SIG-M5 (cell line): Measurements from ENCODE around the gene ATP6AP1.
"Not testable (repeated sequence)": the region's sequence is repeated elsewhere in the genome, so short reads cannot be mapped to it uniquely, and the experiment has no call there.

Experiments used
- DNase-seq: peaks from one replicate; lab custom pipeline; 2025; lab: John Stamatoyannopoulos, UW

The ATP6AP1 gene

GRCh38 chrX:154428176-154429171, at the start of gene ATP6AP1:
ATP6AP1 (plus strand) TSS chrX:154428677; CDS start chrX:154428693, 16 bp downstream.
- DNase-seq = peak; percentile 55

GRCh38 chrX:154378799-154379568, 49.5 kb upstream of the ATP6AP1 start, which contains the start of gene EMD:
EMD (plus strand) TSS chrX:154379295; CDS start chrX:154379485, 190 bp downstream.
- DNase-seq = peak; percentile 89

- DNase-seq = no peak
Observed at GRCh38 chrX:154379569-154379951, 48.9 kb upstream of the ATP6AP1 start.

- no peak for DNase-seq
Observed at GRCh38 chrX:154380153-154380552, 48.3 kb upstream of the ATP6AP1 start.

- DNase-seq = no peak
Observed at GRCh38 chrX:154380787-154381186, 47.7 kb upstream of the ATP6AP1 start.

GRCh38 chrX:154381271-154381670, 47.2 kb upstream of the ATP6AP1 start:
- DNase-seq = no peak

- no peak for DNase-seq
Observed at GRCh38 chrX:154382483-154383069, 45.9 kb upstream of the ATP6AP1 start.

GRCh38 chrX:154383359-154384283, 44.9 kb upstream of the ATP6AP1 start:
- no peak for DNase-seq

- DNase-seq = no peak
Observed at GRCh38 chrX:154384284-154384892, 44.1 kb upstream of the ATP6AP1 start.

GRCh38 chrX:154388094-154388493, 40.4 kb upstream of the ATP6AP1 start:
- not testable (repeated sequence) for DNase-seq

GRCh38 chrX:154388649-154389048, 39.8 kb upstream of the ATP6AP1 start:
- DNase-seq = not testable (repeated sequence)

GRCh38 chrX:154389812-154390747, 38.4 kb upstream of the ATP6AP1 start:
- not testable (repeated sequence) for DNase-seq

- not testable (repeated sequence) for DNase-seq
Observed at GRCh38 chrX:154396363-154396762, 32.1 kb upstream of the ATP6AP1 start.

- no peak for DNase-seq
Observed at GRCh38 chrX:154396973-154397887, 31.2 kb upstream of the ATP6AP1 start.

- DNase-seq = peak; percentile 73
Observed at GRCh38 chrX:154397888-154398667, 30.4 kb upstream of the ATP6AP1 start, which contains the start of gene RPL10. RPL10 (plus strand) TSS chrX:154398377; CDS start chrX:154398520, 143 bp downstream.

GRCh38 chrX:154398668-154399526, 29.6 kb upstream of the ATP6AP1 start:
- peak; percentile 26 for DNase-seq
